Stomach smooth muscle (tissue), 2 donors: ENCODE results near the gene PRKG1.

ENCODE experiments used
- H3K27ac ChIP-seq: one replicate; pipeline ENCODE4 v1.7.0; 2013; ENCODE audit warnings: mild to moderate bottlenecking, low read length, inconsistent platforms
- H3K27me3 ChIP-seq, 2 donors: one replicate each; pipeline ENCODE4 v1.7.0; 2013; ENCODE audit warnings: low read length in 2 of 2; ENCODE audit not compliant: insufficient read depth in 2 of 2, control insufficient read depth in 1 of 2
- H3K36me3 ChIP-seq, 2 donors: one replicate each; pipeline ENCODE4 v1.7.0; 2013; ENCODE audit warnings: low read length in 2 of 2; ENCODE audit not compliant: control insufficient read depth in 2 of 2, insufficient read depth in 2 of 2
- H3K4me1 ChIP-seq: one replicate; pipeline ENCODE4 v1.7.0; 2013; ENCODE audit warnings: low read length; ENCODE audit not compliant: control insufficient read depth, insufficient read depth
- H3K4me3 ChIP-seq, 2 donors: one replicate each; pipeline ENCODE4 v1.7.0; 2013; ENCODE audit warnings: low read length in 2 of 2
- H3K9ac ChIP-seq, 2 donors: one replicate each; pipeline ENCODE4 v1.7.0; 2013; ENCODE audit warnings: low read length in 2 of 2, mild to moderate bottlenecking in 1 of 2
- H3K9me3 ChIP-seq, 2 donors: one replicate each; pipeline ENCODE4 v1.7.0; 2013; ENCODE audit warnings: low read length in 2 of 2; ENCODE audit not compliant: control insufficient read depth in 2 of 2
- donor health status: healthy.
- donor health status: Pancreatic carcinoma.

Gene PRKG1

GRCh38 chr10:51170518-51171245 lies 96.4 kb downstream of the PRKG1 start:
- Histone ChIP-seq H3K27me3 (no peaks in the 10 kb centered on the region), H3K27ac (no peak overlapping the region), H3K9ac (no peak overlapping the region), H3K36me3 (no peaks in the 10 kb centered on the region), H3K9me3 (no peaks in the 10 kb centered on the region), H3K4me1 (no peaks in the 10 kb centered on the region), H3K4me3 (no peak overlapping the region)

GRCh38 chr10:51171946-51172345 lies 97.7 kb downstream of the PRKG1 start:
- H3K9me3 ChIP-seq, result no peaks in the 10 kb centered on the region
- no peak overlapping the region for H3K4me3 ChIP-seq
- no peak overlapping the region for H3K27ac ChIP-seq
- no peaks in the 10 kb centered on the region for H3K27me3 ChIP-seq
- H3K36me3 ChIP-seq, result no peaks in the 10 kb centered on the region
- H3K9ac ChIP-seq, result no peak overlapping the region
- H3K4me1 ChIP-seq, result no peaks in the 10 kb centered on the region

DNA sequence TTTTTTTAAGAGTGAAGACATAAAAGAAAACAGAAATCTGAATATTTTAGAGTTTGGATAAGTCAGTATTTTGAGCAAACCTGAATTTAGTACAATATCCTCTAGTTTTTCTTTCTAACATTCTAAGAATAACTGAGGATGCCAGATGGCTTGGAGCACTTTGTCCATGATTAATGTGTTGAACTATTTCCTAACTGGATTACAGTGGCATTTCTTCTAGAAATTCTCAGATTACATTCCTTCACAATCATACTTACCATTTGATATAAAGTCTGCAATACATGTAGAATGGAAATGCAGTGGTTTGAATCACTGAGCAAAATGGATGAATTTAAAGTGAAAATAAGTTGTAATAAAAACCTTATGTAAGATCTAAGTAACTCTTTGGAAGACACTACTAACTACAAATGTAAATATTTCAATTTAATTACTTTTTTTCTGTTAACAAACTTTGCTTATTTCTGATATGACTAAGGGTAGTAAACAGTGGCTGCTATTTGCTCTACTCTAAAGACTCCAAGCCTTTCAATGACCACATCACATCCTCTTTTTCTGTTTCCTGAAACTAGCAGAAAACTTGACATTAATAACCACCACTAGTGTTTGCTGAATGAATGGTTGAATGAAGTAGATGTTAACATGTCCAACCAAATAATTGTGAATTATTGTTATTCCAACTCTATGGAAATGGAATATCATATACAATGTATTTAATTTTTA lies 102.8 kb downstream of the PRKG1 start:
- no peak overlapping the region for H3K9ac ChIP-seq
- no peaks in the 10 kb centered on the region for H3K36me3 ChIP-seq
- H3K27me3 ChIP-seq, result no peaks in the 10 kb centered on the region
- no peak overlapping the region for H3K27ac ChIP-seq
- no peaks in the 10 kb centered on the region for H3K9me3 ChIP-seq
- H3K4me3 ChIP-seq, result no peak overlapping the region
- H3K4me1 ChIP-seq, result no peaks in the 10 kb centered on the region

DNA sequence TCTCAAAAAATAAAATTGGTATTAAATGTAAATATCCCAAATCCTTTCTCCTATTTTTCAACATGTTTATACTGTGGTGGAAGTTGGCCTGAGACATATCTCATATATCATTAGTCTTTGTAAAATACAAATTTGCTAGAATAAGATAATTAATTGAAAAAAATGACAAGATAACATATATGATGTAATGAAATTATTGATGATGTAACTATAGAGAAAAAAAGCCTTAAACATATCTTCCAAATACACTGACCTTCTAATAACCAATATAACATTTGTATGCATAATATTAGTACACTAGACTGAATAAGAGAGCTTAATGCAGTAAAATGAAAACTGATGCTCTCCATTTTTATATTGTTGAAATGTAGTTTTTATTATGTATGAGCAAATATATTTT lies 104.3 kb downstream of the PRKG1 start:
- Histone ChIP-seq H3K9ac (no peak overlapping the region), H3K27ac (no peak overlapping the region), H3K4me3 (no peak overlapping the region), H3K4me1 (no peaks in the 10 kb centered on the region), H3K36me3 (no peaks in the 10 kb centered on the region), H3K9me3 (no peaks in the 10 kb centered on the region), H3K27me3 (no peaks in the 10 kb centered on the region)

DNA sequence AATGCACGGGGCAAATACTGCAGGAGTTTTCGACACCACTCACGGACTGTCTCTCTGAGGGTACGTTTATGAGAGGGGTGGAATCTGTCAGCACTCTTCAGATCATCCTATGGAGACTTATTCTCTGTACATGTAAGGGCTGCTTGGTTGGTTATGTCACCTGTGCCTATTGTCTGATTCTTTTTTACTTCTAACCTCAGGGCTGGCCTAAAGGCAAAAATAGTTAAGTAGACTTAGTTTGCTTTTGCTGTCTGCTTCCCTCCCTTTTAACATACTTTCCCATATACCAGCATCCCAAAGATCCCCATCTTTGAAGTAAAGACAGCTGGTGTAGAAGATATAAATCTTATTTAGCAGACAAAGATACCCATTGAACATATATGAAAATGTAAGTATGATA lies 105.9 kb downstream of the PRKG1 start:
- Histone ChIP-seq H3K9ac (no peak overlapping the region), H3K36me3 (no peaks in the 10 kb centered on the region), H3K27me3 (no peaks in the 10 kb centered on the region), H3K4me3 (no peak overlapping the region), H3K27ac (no peak overlapping the region), H3K4me1 (no peaks in the 10 kb centered on the region), H3K9me3 (no peaks in the 10 kb centered on the region)

DNA sequence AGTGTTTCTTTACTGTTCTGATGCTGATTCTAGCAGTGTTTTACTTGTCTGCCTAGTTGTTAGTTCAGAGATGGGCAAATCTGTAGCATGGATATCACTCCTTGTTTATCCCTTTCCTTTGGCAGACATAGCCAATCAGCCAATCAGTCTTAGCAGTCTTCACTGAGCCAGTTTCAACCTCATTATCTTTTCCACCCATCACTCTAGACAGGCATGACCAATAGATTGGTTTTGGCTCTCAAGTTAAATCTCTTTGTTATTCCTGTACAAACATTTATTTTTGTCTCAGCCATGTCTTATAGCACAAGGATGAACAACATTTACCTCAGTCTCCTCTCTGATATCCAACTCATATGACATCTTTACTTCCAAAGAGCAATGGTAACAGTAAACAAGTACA lies 109.5 kb downstream of the PRKG1 start:
- no peaks in the 10 kb centered on the region for H3K27me3 ChIP-seq
- no peaks in the 10 kb centered on the region for H3K36me3 ChIP-seq
- no peak overlapping the region for H3K4me3 ChIP-seq
- H3K9me3 ChIP-seq, result no peaks in the 10 kb centered on the region
- H3K27ac ChIP-seq, result no peak overlapping the region
- no peak overlapping the region for H3K9ac ChIP-seq
- no peaks in the 10 kb centered on the region for H3K4me1 ChIP-seq

- no peak overlapping the region for H3K9ac ChIP-seq
- H3K36me3 ChIP-seq, result no peaks in the 10 kb centered on the region
- no peaks in the 10 kb centered on the region for H3K9me3 ChIP-seq
- H3K4me3 ChIP-seq, result no peak overlapping the region
- H3K4me1 ChIP-seq, result no peaks in the 10 kb centered on the region
- no peak overlapping the region for H3K27ac ChIP-seq
- no peaks in the 10 kb centered on the region for H3K27me3 ChIP-seq
Observed at GRCh38 chr10:51186361-51186760, 112.1 kb downstream of the PRKG1 start.

GRCh38 chr10:51188008-51188407 lies 113.7 kb downstream of the PRKG1 start:
- Histone ChIP-seq H3K9ac (no peak overlapping the region), H3K36me3 (no peaks in the 10 kb centered on the region), H3K27me3 (no peaks in the 10 kb centered on the region), H3K9me3 (no peaks in the 10 kb centered on the region), H3K4me3 (no peak overlapping the region), H3K27ac (no peak overlapping the region), H3K4me1 (no peaks in the 10 kb centered on the region)

GRCh38 chr10:51188866-51189265 lies 114.6 kb downstream of the PRKG1 start:
- H3K4me1 ChIP-seq, result no peaks in the 10 kb centered on the region
- no peaks in the 10 kb centered on the region for H3K9me3 ChIP-seq
- no peaks in the 10 kb centered on the region for H3K27me3 ChIP-seq
- no peak overlapping the region for H3K9ac ChIP-seq
- H3K27ac ChIP-seq, result no peak overlapping the region
- H3K36me3 ChIP-seq, result no peaks in the 10 kb centered on the region
- no peak overlapping the region for H3K4me3 ChIP-seq

DNA sequence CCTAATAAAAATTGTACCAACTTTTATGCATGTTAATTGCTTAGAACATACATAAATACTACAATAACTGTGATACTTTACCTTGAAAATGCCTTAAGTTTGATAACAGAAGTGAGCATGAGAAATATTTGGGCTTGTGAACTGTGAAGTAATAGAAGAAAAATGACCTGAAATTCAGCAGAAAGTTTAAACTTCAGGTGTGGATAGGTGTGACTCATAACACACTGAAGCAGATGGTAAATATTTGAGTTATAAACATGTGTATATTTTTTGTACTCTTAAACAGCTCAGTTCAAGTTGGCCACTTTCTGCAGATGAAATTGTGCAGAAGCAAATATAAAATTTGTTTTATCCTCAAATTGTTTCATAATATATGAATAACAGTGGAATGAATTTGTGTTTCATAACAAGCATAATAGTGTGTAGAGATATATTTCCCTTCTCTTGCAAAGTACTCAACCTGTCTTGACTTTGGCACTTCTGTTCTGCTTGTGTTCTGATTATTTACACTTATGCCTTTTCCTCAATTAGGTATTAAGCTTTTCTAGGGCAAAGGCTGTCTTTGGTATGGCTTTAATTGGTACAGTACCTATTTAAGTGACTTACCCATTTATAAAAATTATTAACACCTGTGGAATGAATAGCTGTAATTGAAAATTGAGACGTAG lies 122.4 kb downstream of the PRKG1 start:
- H3K4me1 ChIP-seq, result no peaks in the 10 kb centered on the region

GRCh38 chr10:51198170-51198569 lies 123.9 kb downstream of the PRKG1 start:
- no peaks in the 10 kb centered on the region for H3K9me3 ChIP-seq
- H3K9ac ChIP-seq, result no peak overlapping the region
- no peak overlapping the region for H3K4me3 ChIP-seq
- no peaks in the 10 kb centered on the region for H3K36me3 ChIP-seq
- no peaks in the 10 kb centered on the region for H3K27me3 ChIP-seq
- H3K27ac ChIP-seq, result no peak overlapping the region
- H3K4me1 ChIP-seq, result no peaks in the 10 kb centered on the region

More for the DNA sequence above, 122.4 kb downstream of the PRKG1 start:
- Histone ChIP-seq H3K27me3 (no peaks in the 10 kb centered on the region), H3K9ac (no peak overlapping the region), H3K4me3 (no peak overlapping the region), H3K36me3 (no peaks in the 10 kb centered on the region), H3K27ac (no peak overlapping the region), H3K9me3 (no peaks in the 10 kb centered on the region)
